Suprapubic skin (tissue), 4 donors: ENCODE results near the gene CPEB4.

Source experiments
- POLR2A ChIP-seq, 2 donors: fragments of 450-650 bp; IDR thresholded peaks; one replicate each; pipeline ENCODE4 v1.6.1; 2017; ENCODE audit warnings: antibody characterized with exemption in 2 of 2, mild to moderate bottlenecking in 2 of 2, moderate library complexity in 2 of 2
- POLR2AphosphoS5 ChIP-seq, 3 donors: sonication (generic); formaldehyde crosslinking; IDR thresholded peaks; one replicate each; pipeline ENCODE4 v1.6.1; 2017; ENCODE audit warnings: antibody characterized with exemption in 3 of 3
- TF ChIP-seq, protein P1 (sequence below), 2 donors: fragments of 200-600 bp in 1 of 2; fragments of 450-650 bp in 1 of 2; sonication (generic) in 1 of 2; IDR thresholded peaks; one replicate each; pipeline ENCODE4 v1.5.1; 2016 to 2019; ENCODE audit warnings: antibody characterized with exemption in 2 of 2, mild to moderate bottlenecking in 1 of 2, moderate library complexity in 1 of 2

DNA sequence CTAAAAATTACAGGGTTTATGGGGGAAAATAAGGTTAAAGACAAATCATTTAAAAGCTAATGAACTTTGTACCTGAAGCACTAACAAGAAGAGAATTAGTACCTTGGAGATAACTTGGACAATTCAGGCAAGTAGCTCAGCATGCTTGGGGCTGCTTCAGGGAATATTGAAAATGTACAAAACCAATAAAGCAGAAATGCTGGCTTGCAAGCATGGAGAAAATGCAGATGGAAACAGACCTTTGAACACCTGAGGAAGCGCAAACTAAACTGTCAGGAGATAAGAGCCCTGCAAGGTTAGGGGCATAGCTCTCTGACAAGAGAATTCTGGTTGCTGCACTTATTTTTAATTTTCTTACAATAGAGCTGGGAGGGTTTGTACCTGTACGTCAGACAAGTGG lies 58.2 kb downstream of the CPEB4 start:
- TF ChIP-seq, protein P1, sequence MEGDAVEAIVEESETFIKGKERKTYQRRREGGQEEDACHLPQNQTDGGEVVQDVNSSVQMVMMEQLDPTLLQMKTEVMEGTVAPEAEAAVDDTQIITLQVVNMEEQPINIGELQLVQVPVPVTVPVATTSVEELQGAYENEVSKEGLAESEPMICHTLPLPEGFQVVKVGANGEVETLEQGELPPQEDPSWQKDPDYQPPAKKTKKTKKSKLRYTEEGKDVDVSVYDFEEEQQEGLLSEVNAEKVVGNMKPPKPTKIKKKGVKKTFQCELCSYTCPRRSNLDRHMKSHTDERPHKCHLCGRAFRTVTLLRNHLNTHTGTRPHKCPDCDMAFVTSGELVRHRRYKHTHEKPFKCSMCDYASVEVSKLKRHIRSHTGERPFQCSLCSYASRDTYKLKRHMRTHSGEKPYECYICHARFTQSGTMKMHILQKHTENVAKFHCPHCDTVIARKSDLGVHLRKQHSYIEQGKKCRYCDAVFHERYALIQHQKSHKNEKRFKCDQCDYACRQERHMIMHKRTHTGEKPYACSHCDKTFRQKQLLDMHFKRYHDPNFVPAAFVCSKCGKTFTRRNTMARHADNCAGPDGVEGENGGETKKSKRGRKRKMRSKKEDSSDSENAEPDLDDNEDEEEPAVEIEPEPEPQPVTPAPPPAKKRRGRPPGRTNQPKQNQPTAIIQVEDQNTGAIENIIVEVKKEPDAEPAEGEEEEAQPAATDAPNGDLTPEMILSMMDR (IDR thresholded peaks at IDR 0.05): no peak
- TF ChIP-seq POLR2A (IDR thresholded peaks at IDR 0.05) (no peak), POLR2AphosphoS5 (IDR thresholded peaks at IDR 0.05) (no peak)
